ENCODE measurements around the gene DCXR.
A peak's percentile ranks its signal among the peaks of the same experiment; 100 is the strongest.

The DCXR gene

GRCh38 chr17:82008941-82009405 is 28.5 kb downstream of the DCXR start:
- no peak for DNase-seq

- DNase-seq = no peak
Observed at GRCh38 chr17:82008258-82008940, 29.1 kb downstream of the DCXR start.

GRCh38 chr17:82007495-82008257 is 29.8 kb downstream of the DCXR start:
- DNase-seq = no peak

GRCh38 chr17:82007228-82007494 is 30.3 kb downstream of the DCXR start:
- DNase-seq = no peak

- no peak for DNase-seq
Observed at GRCh38 chr17:82006468-82007227, 30.8 kb downstream of the DCXR start.

GRCh38 chr17:82005701-82006348 is 31.7 kb downstream of the DCXR start:
- no peak for DNase-seq

- DNase-seq = no peak
Observed at GRCh38 chr17:82004517-82005455, 32.7 kb downstream of the DCXR start.

- peak; percentile 58 for DNase-seq
Observed at GRCh38 chr17:82003411-82004381, 33.8 kb downstream of the DCXR start.

GRCh38 chr17:82001571-82002056 is 35.9 kb downstream of the DCXR start:
- DNase-seq = no peak

GRCh38 chr17:82000803-82001570 is 36.5 kb downstream of the DCXR start:
- DNase-seq = no peak

GRCh38 chr17:81999976-82000802 is 37.3 kb downstream of the DCXR start:
- no peak for DNase-seq

- DNase-seq = no peak
Observed at GRCh38 chr17:81999587-81999975, 37.9 kb downstream of the DCXR start.

GRCh38 chr17:81998691-81999438 is 38.6 kb downstream of the DCXR start:
- DNase-seq = no peak

- no peak for DNase-seq
Observed at GRCh38 chr17:81998212-81998611, 39.3 kb downstream of the DCXR start.

- DNase-seq = no peak
Observed at GRCh38 chr17:81996757-81997441, 40.6 kb downstream of the DCXR start.

GRCh38 chr17:81996232-81996756 is 41.2 kb downstream of the DCXR start:
- DNase-seq = no peak

- no peak for DNase-seq
Observed at GRCh38 chr17:81995463-81996231, 41.9 kb downstream of the DCXR start.

Data from stimulated activated CD4-positive, alpha-beta T cell treated with anti-CD3 and anti-CD28 coated beads, Interleukin-4, amount 100 ng/mL, for 24 hours (primary cell).